Hematopoietic multipotent progenitor cell treated with erythropoietin and hydrocortisone succinate and interleukin-3 and kit ligand, for 8 days (in vitro differentiated cells): ENCODE measurements around the gene DEFB115.
A peak's percentile ranks its signal among the peaks of the same experiment; 100 is the strongest.
"Not testable (repeated sequence)": the region's sequence is repeated elsewhere in the genome, so short reads cannot be mapped to it uniquely, and the experiment has no call there.

Experiments used
- DNase-seq: peaks from one replicate; pipeline ENCODE4 v3.0.0-alpha.2; 2015

Gene DEFB115

GRCh38 chr20:31257364-31257763 is at the start of gene DEFB115:
TSS of gene DEFB115 (plus strand) at chr20:31257664. CDS start at chr20:31257664, 0 bp downstream.
- DNase-seq: no peak

GRCh38 chr20:31236953-31237352 is 20.5 kb upstream of the DEFB115 start:
- no peak for DNase-seq

GRCh38 chr20:31237763-31238162 is 19.7 kb upstream of the DEFB115 start:
- DNase-seq: no peak

GRCh38 chr20:31239139-31239538 is 18.3 kb upstream of the DEFB115 start:
- no peak for DNase-seq

GRCh38 chr20:31256959-31257358 is 505 bp upstream of the DEFB115 start:
- DNase-seq: no peak

- peak; percentile 20 for DNase-seq
Observed at GRCh38 chr20:31260326-31260932, 3.0 kb downstream of the DEFB115 start.

GRCh38 chr20:31274441-31274840 is 17.0 kb downstream of the DEFB115 start:
- no peak for DNase-seq

GRCh38 chr20:31278178-31278577 is 20.7 kb downstream of the DEFB115 start:
- DNase-seq: no peak

- DNase-seq: not testable (repeated sequence)
Observed at GRCh38 chr20:31284964-31285363, 27.5 kb downstream of the DEFB115 start.

GRCh38 chr20:31308535-31309162 is 51.2 kb downstream of the DEFB115 start, which contains the start of gene DEFB116:
TSS of gene DEFB116 (minus strand) at chr20:31308585. CDS start at chr20:31308585, 0 bp downstream.
- no peak for DNase-seq
